H1 (cell line): Measurements from ENCODE around the gene GALNT1.

ENCODE experiments used
- ATF3 ChIP-seq: IDR thresholded peaks from 2 replicates; pipeline ENCODE4 v1.6.1; 2011; ENCODE audit warnings: low read depth, mild to moderate bottlenecking, low read length; ENCODE audit not compliant: insufficient read depth
- CEBPB ChIP-seq: IDR thresholded peaks from 2 replicates; pipeline ENCODE4 v1.6.1; 2012; ENCODE audit warnings: low read depth, low read length
- CTCF ChIP-seq, 3 experiments: IDR thresholded peaks; 1 replicate in 2 of 3; 2 replicates in 1 of 3; pipeline versions ENCODE4 v1.5.1 to v1.6.1; 2011; ENCODE audit warnings: low read length in 3 of 3, mild to moderate bottlenecking in 3 of 3, inconsistent platforms in 2 of 3, low read depth in 1 of 3, moderate library complexity in 1 of 3; ENCODE audit not compliant: insufficient read depth in 1 of 3; ENCODE audit errors: control extremely low read depth in 1 of 3
- EGR1 ChIP-seq: IDR thresholded peaks from 2 replicates; pipeline ENCODE4 v1.6.1; 2011; ENCODE audit warnings: low read depth, low read length, borderline replicate concordance
- EP300 ChIP-seq, 2 experiments: IDR thresholded peaks; 1 replicate in 1 of 2; 2 replicates in 1 of 2; pipeline ENCODE4 v1.6.1; 2011 to 2012; ENCODE audit warnings: low read depth in 2 of 2, low read length in 2 of 2, mild to moderate bottlenecking in 2 of 2, borderline replicate concordance in 1 of 2, inconsistent platforms in 1 of 2, moderate library complexity in 1 of 2
- EZH2 ChIP-seq: fragments of 200-600 bp; sonication (generic); IDR thresholded peaks from 2 replicates; pipeline ENCODE4 v1.7.1; 2012; ENCODE audit warnings: low read depth, mild to moderate bottlenecking, moderate library complexity, low read length, inconsistent platforms; ENCODE audit not compliant: severe bottlenecking
- KDM1A ChIP-seq: fragments of 200-600, 300-600 bp; sonication (generic); IDR thresholded peaks from 2 replicates; pipeline ENCODE4 v1.7.1; 2016; ENCODE audit warnings: mild to moderate bottlenecking, low read length, borderline replicate concordance
- POLR2A ChIP-seq, 2 experiments: IDR thresholded peaks; 1 replicate in 1 of 2; 2 replicates in 1 of 2; pipeline ENCODE4 v1.6.1; 2011; ENCODE audit warnings: low read depth in 2 of 2, low read length in 2 of 2, mild to moderate bottlenecking in 2 of 2; ENCODE audit errors: control extremely low read depth in 1 of 2
- RAD21 ChIP-seq, 2 experiments: IDR thresholded peaks in 1 of 2; conservative IDR thresholded peaks in 1 of 2; 2 replicates each; pipeline ENCODE4 v1.6.1; 2011; ENCODE audit warnings: low read depth in 2 of 2, low read length in 2 of 2, improper control_type of control experiment in 1 of 2, inconsistent platforms in 1 of 2, mild to moderate bottlenecking in 1 of 2, moderate library complexity in 1 of 2
- SP4 ChIP-seq: IDR thresholded peaks from 2 replicates; pipeline ENCODE4 v1.6.1; 2012; ENCODE audit warnings: low read length, inconsistent platforms
- SRF ChIP-seq: IDR thresholded peaks from 2 replicates; pipeline ENCODE4 v1.6.1; 2011; ENCODE audit warnings: mild to moderate bottlenecking, low read depth, low read length, moderate library complexity
- TAF1 ChIP-seq: IDR thresholded peaks from 2 replicates; pipeline ENCODE4 v1.6.1; 2011; ENCODE audit warnings: mild to moderate bottlenecking, low read depth, low read length
- YY1 ChIP-seq: IDR thresholded peaks from 2 replicates; pipeline ENCODE4 v1.6.1; 2011; ENCODE audit warnings: low read depth, mild to moderate bottlenecking, low read length

GRCh38 chr18:35707247-35707646 lies 125.7 kb downstream of the GALNT1 start:
- TF ChIP-seq POLR2A (IDR thresholded peaks at IDR 0.05; ENCODE audit: control extremely low read depth in 1 of 2, low read depth in 2 of 2, low read length in 2 of 2) (no peak), SP4 (no peak), EP300 (IDR thresholded peaks at IDR 0.05; ENCODE audit: borderline replicate concordance in 1 of 2, low read depth in 2 of 2, low read length in 2 of 2) (no peak), CTCF (IDR thresholded peaks at IDR 0.05; ENCODE audit: control extremely low read depth in 1 of 3, insufficient read depth in 1 of 3, low read depth in 1 of 3, low read length in 3 of 3) (no peak), TAF1 (no peak), RAD21 (IDR thresholded peaks at IDR 0.05 in 1 of 2, conservative IDR thresholded peaks at IDR 0.05 in 1 of 2; ENCODE audit: low read depth in 2 of 2, low read length in 2 of 2) (no peak), EGR1 (no peak), KDM1A (no peak), SRF (no peak), YY1 (no peak), EZH2 (no peak), CEBPB (no peak), ATF3 (no peak)
